CD14-positive monocyte (primary cell): ENCODE results near the gene BAIAP3. TPM values are rescaled to one million over a fixed set of nuclear protein-coding genes. Genes with fewer than 3 reads are reported as not detected.
A peak's percentile ranks its signal among the peaks of the same experiment; 100 is the strongest.

ENCODE experiments used
- DNase-seq, 3 donors: peaks; one replicate each; pipeline ENCODE4 v3.0.0-alpha.2; 2011 to 2022
- H2AFZ ChIP-seq: 2 replicates; pipeline ENCODE4 v1.6.0; 2012; ENCODE audit warnings: mild to moderate bottlenecking, low read depth, low read length, inconsistent platforms; ENCODE audit not compliant: insufficient read depth, poor library complexity, severe bottlenecking
- H3K27ac ChIP-seq, 2 donors: 1 replicate in 1 of 2; 2 replicates in 1 of 2; pipeline ENCODE4 v1.5.1; 2012 to 2013; ENCODE audit warnings: low read length in 2 of 2, control low read depth in 1 of 2, inconsistent platforms in 1 of 2, low read depth in 1 of 2, mild to moderate bottlenecking in 1 of 2
- H3K27me3 ChIP-seq, 2 donors: one replicate each; pipeline versions ENCODE4 v1.6.0 to v1.6.1; 2011 to 2013; ENCODE audit warnings: low read length in 2 of 2; ENCODE audit not compliant: control insufficient read depth in 2 of 2, insufficient read depth in 2 of 2
- H3K36me3 ChIP-seq, 2 donors: replicated peaks in 1 of 2; 1 replicate in 1 of 2; 2 replicates in 1 of 2; pipeline versions ENCODE4 v1.5.1 to v1.6.1; 2012 to 2013; ENCODE audit warnings: low read length in 2 of 2, control low read depth in 1 of 2, inconsistent platforms in 1 of 2, mild to moderate bottlenecking in 1 of 2; ENCODE audit not compliant: insufficient read depth in 2 of 2, control insufficient read depth in 1 of 2
- H3K4me1 ChIP-seq, 2 donors: 1 replicate in 1 of 2; 2 replicates in 1 of 2; pipeline versions ENCODE4 v1.5.1 to v1.6.1; 2012 to 2013; ENCODE audit warnings: low read length in 2 of 2, control low read depth in 1 of 2, inconsistent platforms in 1 of 2, mild to moderate bottlenecking in 1 of 2, moderate library complexity in 1 of 2; ENCODE audit not compliant: insufficient read depth in 2 of 2, control insufficient read depth in 1 of 2
- H3K4me2 ChIP-seq: replicated peaks from 2 replicates; pipeline ENCODE3; 2012; ENCODE audit warnings: low read length, moderate library complexity, mild to moderate bottlenecking; ENCODE audit not compliant: poor library complexity, severe bottlenecking; ENCODE audit errors: extremely low read depth
- H3K4me3 ChIP-seq, 3 experiments: fragments of 200-600 bp in 1 of 3; sonication (generic) in 1 of 3; replicated peaks in 1 of 3; 1 replicate in 2 of 3; 2 replicates in 1 of 3; pipeline ENCODE4 v1.5.1; 2011 to 2013; ENCODE audit warnings: low read length in 3 of 3, mild to moderate bottlenecking in 3 of 3, control low read depth in 2 of 3, low read depth in 2 of 3, inconsistent platforms in 1 of 3, moderate library complexity in 1 of 3
- H3K79me2 ChIP-seq: 2 replicates; pipeline ENCODE4 v1.6.0; 2012; ENCODE audit warnings: mild to moderate bottlenecking, control low read depth, inconsistent platforms, low read length, moderate library complexity; ENCODE audit not compliant: insufficient read depth
- H3K9ac ChIP-seq: 2 replicates; pipeline ENCODE4 v1.6.0; 2017; ENCODE audit warnings: low read length, mild to moderate bottlenecking; ENCODE audit not compliant: insufficient read depth, poor library complexity, severe bottlenecking
- H3K9me3 ChIP-seq, 2 donors: replicated peaks in 1 of 2; 1 replicate in 1 of 2; 2 replicates in 1 of 2; pipeline versions ENCODE4 v1.5.1 to v1.6.1; 2012 to 2013; ENCODE audit warnings: low read length in 2 of 2, control low read depth in 1 of 2; ENCODE audit not compliant: control insufficient read depth in 1 of 2, insufficient read depth in 1 of 2
- H4K20me1 ChIP-seq: 2 replicates; pipeline ENCODE4 v1.6.0; 2012; ENCODE audit warnings: mild to moderate bottlenecking, low read length, control low read depth, moderate library complexity; ENCODE audit not compliant: insufficient read depth
- H3K27ac Mint-ChIP-seq, 7 donors: one replicate each; pipeline ENCODE4 v1.8.0; 2020; ENCODE audit warnings: mild to moderate bottlenecking in 7 of 7, mixed read lengths in 7 of 7, moderate library complexity in 6 of 7, inconsistent platforms in 2 of 7
- H3K27me3 Mint-ChIP-seq, 3 donors: one replicate each; pipeline ENCODE4 v1.8.0; 2021 to 2022; ENCODE audit warnings: low read depth in 3 of 3, mild to moderate bottlenecking in 3 of 3, mixed read lengths in 3 of 3, moderate library complexity in 3 of 3, inconsistent platforms in 1 of 3
- H3K36me3 Mint-ChIP-seq, 2 donors: one replicate each; pipeline ENCODE4 v1.8.0; 2020; ENCODE audit warnings: mixed read lengths in 2 of 2, inconsistent platforms in 1 of 2, mild to moderate bottlenecking in 1 of 2
- H3K4me1 Mint-ChIP-seq: one replicate; pipeline ENCODE4 v1.8.0; 2020; ENCODE audit warnings: mild to moderate bottlenecking, mixed read lengths
- H3K4me3 Mint-ChIP-seq, 2 donors: one replicate each; pipeline ENCODE4 v1.8.0; 2020; ENCODE audit warnings: mild to moderate bottlenecking in 2 of 2, mixed read lengths in 2 of 2, moderate library complexity in 1 of 2
- H3K9me3 Mint-ChIP-seq, 7 donors: one replicate each; pipeline ENCODE4 v1.8.0; 2020 to 2022; ENCODE audit warnings: mixed read lengths in 7 of 7, mild to moderate bottlenecking in 6 of 7, moderate library complexity in 6 of 7, inconsistent platforms in 2 of 7
- WGBS: methylation state at CpG from one replicate; pipeline ENCODE4 v1.1.5; 2013; ENCODE audit warnings: missing lambda C conversion rate; ENCODE audit not compliant: insufficient coverage; 5-methylcytosine and 5-hydroxymethylcytosine counted together
- intact Hi-C, 2 donors: fragments of 100-400 bp; cut with micrococcal nuclease; formaldehyde crosslinking; loops; one replicate each; pipeline versions ENCODE4 v1.15.0 to v1.15.1; 2023
- polyA plus RNA-seq, 3 donors: library from polyadenylated mRNA; depleted of rRNA in 1 of 3; unstranded in 2 of 3; stranded (reverse) in 1 of 3; fragments of 300-500 nt in 2 of 3; fragments of >200 nt in 1 of 3; fragmentation: Illumina TruSeq in 2 of 3; gene quantifications; 1 replicate in 2 of 3; 2 replicates in 1 of 3; pipeline ENCODE4 v1.2.3, GENCODE V29; 2012 to 2021
- TF ChIP-seq, protein P1 (sequence below): fragments of 200-600 bp; IDR thresholded peaks from one replicate; pipeline ENCODE4 v1.8.0; 2022; ENCODE audit warnings: antibody characterized with exemption, mild to moderate bottlenecking

BAIAP3 gene
- polyA plus RNA-seq, 3 donors: 1.0 TPM; not detected in 2

DNA sequence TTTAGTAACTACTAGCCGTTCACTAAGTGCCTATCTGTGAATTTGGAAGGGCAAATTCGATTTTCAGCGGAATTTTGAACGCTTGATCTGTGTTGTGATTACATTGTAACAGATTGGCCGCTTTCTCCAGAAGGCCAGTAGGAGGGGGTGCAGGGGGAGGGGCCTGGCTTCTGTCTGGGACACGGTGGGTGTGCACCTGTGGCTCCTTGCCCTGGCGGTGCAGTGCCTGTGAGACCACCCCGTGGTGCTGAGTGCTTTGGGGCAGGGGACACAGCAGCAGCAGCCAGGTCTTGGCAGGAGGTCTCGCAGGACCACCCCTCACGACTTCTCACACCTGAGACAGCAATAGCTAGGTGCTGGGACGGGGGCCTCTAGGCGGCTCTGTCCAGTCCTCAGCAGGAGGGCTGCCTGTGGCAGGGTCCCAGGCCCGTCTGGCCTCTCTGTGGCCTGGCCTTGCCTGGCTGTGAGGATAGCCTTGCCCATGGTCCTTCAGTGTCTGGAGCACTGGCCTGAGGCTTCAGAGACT lies 22.2 kb upstream of the BAIAP3 start:
- WGBS: 36% methylated on average over 13 of the region's 13 CpGs
- Histone ChIP-seq H3K9ac (peak overlapping the region; percentile 74), H3K79me2 (peaks cover 64% of the 10 kb centered on the region), H3K27me3 (no peaks in the 10 kb centered on the region), H3K4me2 (peak overlapping the region; percentile 86), H3K36me3 (peaks cover 38 to 40% of the 10 kb centered on the region in 2 donors), H3K9me3 (no peaks in the 10 kb centered on the region), H2AFZ (no peak overlapping the region), H3K4me1 (peaks cover 28 to 29% of the 10 kb centered on the region in 2 donors), H3K4me3 (peak overlapping the region; percentile 79 to 94 (median 87)), H4K20me1 (peaks cover 64% of the 10 kb centered on the region), H3K27ac (peak overlapping the region; percentile 44 to 81)
- H3K36me3 Mint-ChIP-seq: peaks cover 22 to 36% of the 10 kb centered on the region in 2 donors
- peak overlapping the region; percentile 95 to 98 for H3K4me3 Mint-ChIP-seq
- TF ChIP-seq, protein P1, sequence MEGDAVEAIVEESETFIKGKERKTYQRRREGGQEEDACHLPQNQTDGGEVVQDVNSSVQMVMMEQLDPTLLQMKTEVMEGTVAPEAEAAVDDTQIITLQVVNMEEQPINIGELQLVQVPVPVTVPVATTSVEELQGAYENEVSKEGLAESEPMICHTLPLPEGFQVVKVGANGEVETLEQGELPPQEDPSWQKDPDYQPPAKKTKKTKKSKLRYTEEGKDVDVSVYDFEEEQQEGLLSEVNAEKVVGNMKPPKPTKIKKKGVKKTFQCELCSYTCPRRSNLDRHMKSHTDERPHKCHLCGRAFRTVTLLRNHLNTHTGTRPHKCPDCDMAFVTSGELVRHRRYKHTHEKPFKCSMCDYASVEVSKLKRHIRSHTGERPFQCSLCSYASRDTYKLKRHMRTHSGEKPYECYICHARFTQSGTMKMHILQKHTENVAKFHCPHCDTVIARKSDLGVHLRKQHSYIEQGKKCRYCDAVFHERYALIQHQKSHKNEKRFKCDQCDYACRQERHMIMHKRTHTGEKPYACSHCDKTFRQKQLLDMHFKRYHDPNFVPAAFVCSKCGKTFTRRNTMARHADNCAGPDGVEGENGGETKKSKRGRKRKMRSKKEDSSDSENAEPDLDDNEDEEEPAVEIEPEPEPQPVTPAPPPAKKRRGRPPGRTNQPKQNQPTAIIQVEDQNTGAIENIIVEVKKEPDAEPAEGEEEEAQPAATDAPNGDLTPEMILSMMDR: no peak
- peaks cover 31% of the 10 kb centered on the region for H3K4me1 Mint-ChIP-seq
- H3K27me3 Mint-ChIP-seq: no peaks in the 10 kb centered on the region
- intact Hi-C loops: loop anchor here in 1 of 2 donors (5.0 kb wide), 1 partner anchor 36 kb away; no protein-coding TSS in a partner anchor
- H3K27ac Mint-ChIP-seq: peak overlapping the region in 5 of 7 donors; percentile 85 to 95 (median 92)
- no peak for DNase-seq
- peaks cover 0 to 2% (median 0%) of the 10 kb centered on the region in 7 donors for H3K9me3 Mint-ChIP-seq

DNA sequence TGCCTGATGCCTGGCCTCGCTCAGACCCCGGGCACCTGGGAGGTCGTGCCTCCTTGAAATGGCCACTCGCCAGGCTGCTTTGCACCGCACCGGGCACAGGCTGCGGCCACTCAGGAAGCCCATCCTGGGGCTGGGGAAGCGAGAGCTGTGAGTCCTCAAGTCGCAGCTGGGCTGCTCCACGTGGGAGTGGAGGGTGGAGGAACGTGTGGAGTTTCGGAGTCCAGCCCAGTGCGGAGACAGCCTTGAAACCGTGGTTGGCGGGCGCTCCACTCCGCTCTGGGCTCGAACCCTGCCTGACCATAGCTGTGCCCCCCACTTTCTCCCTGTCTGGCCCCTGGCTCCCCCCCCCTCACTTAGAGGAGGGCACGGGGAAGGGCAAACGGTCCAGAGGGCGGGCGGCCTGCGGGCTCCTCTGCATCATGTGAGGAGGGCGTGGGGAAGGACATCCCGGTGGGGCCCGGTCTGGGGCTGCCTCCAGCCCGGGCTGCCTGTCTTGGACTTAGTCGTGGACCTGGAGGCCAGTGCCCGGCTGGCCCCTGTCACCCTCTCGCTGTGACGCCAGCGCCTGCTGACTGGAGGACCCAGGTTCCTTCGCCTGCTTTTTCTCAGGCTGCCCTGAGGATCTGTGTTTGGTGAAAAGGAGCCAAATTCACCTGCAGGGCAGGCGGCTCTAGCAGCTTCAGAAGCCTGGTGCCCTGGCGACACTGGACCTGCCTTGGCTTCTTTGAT lies 21.5 kb upstream of the BAIAP3 start:
- H3K4me3 Mint-ChIP-seq: peak overlapping the region; percentile 95 to 98
- peak overlapping the region in 2 of 3 experiments; percentile 87 to 94 for H3K4me3 ChIP-seq
- peaks cover 44 to 46% of the 10 kb centered on the region in 2 donors for H3K36me3 ChIP-seq
- H3K9me3 Mint-ChIP-seq: peaks cover 0 to 2% (median 0%) of the 10 kb centered on the region in 7 donors
- no peaks in the 10 kb centered on the region for H3K27me3 Mint-ChIP-seq
- H3K9ac ChIP-seq: peak overlapping the region; percentile 74
- H3K4me1 Mint-ChIP-seq: peaks cover 31% of the 10 kb centered on the region
- H3K27ac Mint-ChIP-seq: peak overlapping the region in 3 of 7 donors; percentile 43 to 95 (median 52)
- DNase-seq: no peak
- peak overlapping the region; percentile 44 to 81 for H3K27ac ChIP-seq
- H3K36me3 Mint-ChIP-seq: peaks cover 29 to 42% of the 10 kb centered on the region in 2 donors
- H3K9me3 ChIP-seq: no peaks in the 10 kb centered on the region
- H2AFZ ChIP-seq: no peak overlapping the region
- H3K27me3 ChIP-seq: no peaks in the 10 kb centered on the region
- H3K4me1 ChIP-seq: peaks cover 28 to 29% of the 10 kb centered on the region in 2 donors
- 32% methylated on average over 32 of the region's 35 CpGs for WGBS
- intact Hi-C loops: loop anchor here in 1 of 2 donors (5.0 kb wide), 1 partner anchor 35 kb away; no protein-coding TSS in a partner anchor
- TF ChIP-seq, protein P1: no peak
- peaks cover 71% of the 10 kb centered on the region for H4K20me1 ChIP-seq
- peak overlapping the region; percentile 86 for H3K4me2 ChIP-seq
- peaks cover 70% of the 10 kb centered on the region for H3K79me2 ChIP-seq
